Upper lobe of left lung (tissue), 6 donors: ENCODE measurements around the gene NAGS. TPM values are rescaled to one million over a fixed set of nuclear protein-coding genes. Genes with fewer than 3 reads are reported as not detected.

Source experiments
- ATAC-seq, 2 donors: fragments of 200-7000 bp; cut with Tn5 transposase; one replicate each; pipeline ENCODE4 v1.9.1; 2022; ENCODE audit warnings: mild to moderate bottlenecking in 2 of 2, moderate library complexity in 2 of 2; ENCODE audit not compliant: low FRiP score in 2 of 2
- DNase-seq, 2 donors: peaks; one replicate each; pipeline ENCODE4 v3.0.0-alpha.2; 2019 to 2020
- H3K27ac ChIP-seq, 4 donors: fragments of 200-600 bp; sonication (generic); one replicate each; pipeline ENCODE4 v1.5.1; 2016 to 2019
- H3K27me3 ChIP-seq, 4 donors: fragments of 200-600 bp; sonication (generic); one replicate each; pipeline ENCODE4 v1.5.1; 2017 to 2019
- H3K36me3 ChIP-seq, 4 donors: fragments of 200-600 bp; sonication (generic); one replicate each; pipeline ENCODE4 v1.5.1; 2016 to 2019
- H3K4me1 ChIP-seq, 4 donors: fragments of 200-600 bp; sonication (generic); one replicate each; pipeline ENCODE4 v1.5.1; 2018 to 2019
- H3K4me3 ChIP-seq, 4 donors: fragments of 200-600 bp; sonication (generic); one replicate each; pipeline ENCODE4 v1.5.1; 2017 to 2019; ENCODE audit warnings: mild to moderate bottlenecking in 2 of 4, moderate library complexity in 1 of 4
- H3K9me3 ChIP-seq, 4 donors: fragments of 200-600 bp; sonication (generic); one replicate each; pipeline ENCODE4 v1.5.1; 2018 to 2019
- CTCF ChIP-seq, 6 experiments: fragments of 450-650 bp in 4 of 6; fragments of 200-600 bp in 2 of 6; sonication (generic) in 2 of 6; IDR thresholded peaks; one replicate each; pipeline ENCODE4 v1.5.1; 2016 to 2019; ENCODE audit warnings: antibody characterized with exemption in 6 of 6
- EP300 ChIP-seq, 4 donors: sonication (generic); formaldehyde crosslinking; IDR thresholded peaks; one replicate each; pipeline ENCODE4 v1.5.1; 2017; ENCODE audit warnings: antibody characterized with exemption in 4 of 4, control low read depth in 2 of 4
- POLR2A ChIP-seq, 4 donors: fragments of 450-650 bp; IDR thresholded peaks; one replicate each; pipeline ENCODE4 v1.5.1; 2016 to 2017; ENCODE audit warnings: antibody characterized with exemption in 4 of 4, mild to moderate bottlenecking in 2 of 4
- POLR2AphosphoS5 ChIP-seq, 2 donors: sonication (generic); formaldehyde crosslinking; IDR thresholded peaks; one replicate each; pipeline ENCODE4 v1.5.1; 2017; ENCODE audit warnings: antibody characterized with exemption in 2 of 2
- WGBS, 2 donors: methylation state at CpG; one replicate each; pipeline ENCODE4 v1.1.5; 2017 to 2018; 5-methylcytosine and 5-hydroxymethylcytosine counted together
- total RNA-seq, 6 donors: library from RNA; depleted of rRNA in 4 of 6; stranded (reverse); fragments of >200 nt in 4 of 6; gene quantifications; one replicate each; pipeline versions ENCODE4 v1.1.0 to v1.2.1, GENCODE V29; 2016 to 2021
- donor health status: DM: no; HTN: no; CAD: no; lungs with moderate emphysema.
- donor health status: DM: no; HTN: yes; CAD: no; lungs with severe emphysema.

NAGS gene
- total RNA-seq, 6 donors from 2014 or later: 4.3 to 12.4 (median 7.0) TPM

DNA sequence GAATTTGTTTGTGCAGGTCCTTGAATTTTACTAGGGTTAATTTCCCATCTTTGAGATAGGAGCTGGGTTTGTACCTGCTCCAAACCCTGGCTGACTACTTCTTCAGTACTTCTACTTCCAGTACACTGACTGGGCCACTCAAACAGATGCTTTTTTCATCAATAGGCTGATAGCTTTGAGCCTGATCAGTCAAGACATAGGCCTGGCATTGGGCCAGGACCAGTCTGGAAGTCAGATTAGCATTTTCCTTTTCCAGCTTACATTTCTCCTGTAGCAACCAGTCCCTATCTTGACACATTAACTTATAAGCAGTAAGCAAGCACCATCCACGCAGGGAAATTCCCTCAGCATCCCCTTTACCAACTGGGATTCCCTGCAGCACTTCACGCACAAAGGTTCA is 17.8 kb downstream of the NAGS start:
- Histone ChIP-seq H3K27me3 (no peaks in the 10 kb centered on the region), H3K9me3 (no peaks in the 10 kb centered on the region), H3K4me3 (no peak overlapping the region), H3K4me1 (no peaks in the 10 kb centered on the region), H3K36me3 (peaks cover 0 to 24% (median 6%) of the 10 kb centered on the region in 4 donors), H3K27ac (no peak overlapping the region)
- DNase-seq (no peak), ATAC-seq (no peak)
- no peak for TF ChIP-seq POLR2A (IDR thresholded peaks at IDR 0.05)
- TF ChIP-seq POLR2AphosphoS5 (IDR thresholded peaks at IDR 0.05): no peak
- 89 to 92% methylated on average over 2 of the region's 2 CpGs for WGBS, 2 donors

GRCh38 chr17:44023545-44024270 is 19.3 kb downstream of the NAGS start:
- Histone ChIP-seq H3K9me3 (no peaks in the 10 kb centered on the region), H3K27me3 (no peaks in the 10 kb centered on the region), H3K36me3 (peaks cover 0 to 28% (median 7%) of the 10 kb centered on the region in 4 donors), H3K4me1 (no peaks in the 10 kb centered on the region), H3K4me3 (no peak overlapping the region), H3K27ac (no peak overlapping the region)
- WGBS, 2 donors: 87 to 91% methylated on average over 9 to 15 of the region's 22 CpGs
- ATAC-seq: peak; percentile 12 to 42
- DNase-seq: no peak
- TF ChIP-seq EP300 (IDR thresholded peaks at IDR 0.05) (no peak), POLR2AphosphoS5 (IDR thresholded peaks at IDR 0.05) (no peak), CTCF (IDR thresholded peaks at IDR 0.05) (no peak), POLR2A (IDR thresholded peaks at IDR 0.05) (no peak)

- H3K27ac ChIP-seq: no peak overlapping the region
- H3K36me3 ChIP-seq: peaks cover 0 to 28% (median 8%) of the 10 kb centered on the region in 4 donors
- no peaks in the 10 kb centered on the region for H3K4me1 ChIP-seq
- no peak overlapping the region for H3K4me3 ChIP-seq
- 76 to 94% methylated on average over 6 of the region's 6 CpGs for WGBS, 2 donors
- DNase-seq: no peak
- H3K9me3 ChIP-seq: no peaks in the 10 kb centered on the region
- ATAC-seq: peak; percentile 16
- H3K27me3 ChIP-seq: no peaks in the 10 kb centered on the region
- no peak for TF ChIP-seq EP300 (IDR thresholded peaks at IDR 0.05)
- no peak for TF ChIP-seq CTCF (IDR thresholded peaks at IDR 0.05)
- TF ChIP-seq POLR2A (IDR thresholded peaks at IDR 0.05): no peak
- no peak for TF ChIP-seq POLR2AphosphoS5 (IDR thresholded peaks at IDR 0.05)
Measured at GRCh38 chr17:44024271-44024663, 19.8 kb downstream of the NAGS start.

GRCh38 chr17:44024853-44025252 is 20.4 kb downstream of the NAGS start:
- H3K9me3 ChIP-seq: no peaks in the 10 kb centered on the region
- H3K4me3 ChIP-seq: no peak overlapping the region
- no peaks in the 10 kb centered on the region for H3K27me3 ChIP-seq
- no peaks in the 10 kb centered on the region for H3K4me1 ChIP-seq
- no peak for ATAC-seq
- peaks cover 0 to 28% (median 8%) of the 10 kb centered on the region in 4 donors for H3K36me3 ChIP-seq
- no peak for DNase-seq
- no peak for TF ChIP-seq POLR2AphosphoS5 (IDR thresholded peaks at IDR 0.05)
- no peak for TF ChIP-seq CTCF (IDR thresholded peaks at IDR 0.05)
- TF ChIP-seq EP300 (IDR thresholded peaks at IDR 0.05): no peak
- TF ChIP-seq POLR2A (IDR thresholded peaks at IDR 0.05): no peak
- no peak overlapping the region for H3K27ac ChIP-seq
- 90 to 98% methylated on average over 4 of the region's 4 CpGs for WGBS, 2 donors

DNA sequence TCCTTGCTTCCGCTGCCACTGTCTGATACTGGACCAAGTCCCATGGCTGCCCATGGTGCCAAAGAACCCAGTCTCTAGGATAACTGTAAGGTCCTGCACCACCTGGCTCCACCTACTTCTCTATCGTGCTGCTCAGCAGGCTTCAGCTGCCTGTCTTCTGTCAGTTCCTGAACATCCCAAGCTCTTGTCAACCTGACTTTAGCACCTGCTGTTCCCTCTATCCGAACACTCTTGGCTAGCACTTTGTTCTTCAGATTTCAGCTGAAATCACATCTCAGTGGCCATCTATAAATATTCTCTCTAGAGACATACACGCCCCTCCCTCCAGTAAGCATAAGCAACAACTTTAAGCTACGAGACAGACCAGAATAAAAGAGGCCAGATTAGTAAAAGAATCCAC is 25.3 kb downstream of the NAGS start:
- peaks cover 0 to 39% (median 17%) of the 10 kb centered on the region in 4 donors for H3K36me3 ChIP-seq
- H3K4me3 ChIP-seq: no peak overlapping the region
- no peak for TF ChIP-seq POLR2A (IDR thresholded peaks at IDR 0.05)
- no peak for TF ChIP-seq CTCF (IDR thresholded peaks at IDR 0.05)
- TF ChIP-seq EP300 (IDR thresholded peaks at IDR 0.05): no peak
- TF ChIP-seq POLR2AphosphoS5 (IDR thresholded peaks at IDR 0.05): no peak
- H3K27me3 ChIP-seq: no peaks in the 10 kb centered on the region
- no peaks in the 10 kb centered on the region for H3K4me1 ChIP-seq
- no peak for ATAC-seq
- no peaks in the 10 kb centered on the region for H3K9me3 ChIP-seq
- H3K27ac ChIP-seq: no peak overlapping the region
- no peak for DNase-seq
- 88 to 93% methylated on average over 5 of the region's 5 CpGs for WGBS, 2 donors
